CD4-positive, alpha-beta memory T cell (primary cell): ENCODE data around the gene XAGE3. TPM values are rescaled to one million over a fixed set of nuclear protein-coding genes. Genes with fewer than 3 reads are reported as not detected.

Experiments
- CTCF ChIA-PET: fragments of 350-600 bp; sonication (Branson Sonifier 250); formaldehyde crosslinking; loops from one replicate; lab custom pipeline; 2021; ENCODE audit warnings: inconsistent platforms; ENCODE audit not compliant: partially characterized antibody; lab: Charles Lee
- POLR2A ChIA-PET: fragments of 350-600 bp; sonication (Branson Sonifier 250); formaldehyde crosslinking; loops from one replicate; lab custom pipeline; 2021; ENCODE audit not compliant: partially characterized antibody; lab: Charles Lee
- DNase-seq, 5 donors: peaks; one replicate each; pipeline versions ENCODE4 v3.0.0 to v3.0.0-alpha.2; 2020 to 2022; ENCODE audit warnings: mixed read lengths in 1 of 5
- H3K27ac ChIP-seq: one replicate; pipeline ENCODE4 v1.7.0; 2013; ENCODE audit warnings: low read depth, low read length
- H3K27me3 ChIP-seq: 2 replicates; pipeline ENCODE4 v1.7.0; 2013; ENCODE audit warnings: mild to moderate bottlenecking, low read length, moderate library complexity; ENCODE audit not compliant: insufficient read depth
- H3K36me3 ChIP-seq: 2 replicates; pipeline ENCODE4 v1.7.0; 2013; ENCODE audit warnings: mild to moderate bottlenecking, low read length, moderate library complexity; ENCODE audit not compliant: insufficient read depth
- H3K4me1 ChIP-seq: 2 replicates; pipeline ENCODE4 v1.7.0; 2013; ENCODE audit warnings: mild to moderate bottlenecking, low read length, moderate library complexity; ENCODE audit not compliant: insufficient read depth
- H3K4me3 ChIP-seq, 2 donors: one replicate each; pipeline ENCODE4 v1.7.0; 2013; ENCODE audit warnings: low read length in 2 of 2, mild to moderate bottlenecking in 1 of 2
- H3K9me3 ChIP-seq, 2 donors: one replicate each; pipeline ENCODE4 v1.7.0; 2013; ENCODE audit warnings: low read length in 2 of 2, control low read depth in 1 of 2; ENCODE audit not compliant: control insufficient read depth in 1 of 2
- H3K27ac Mint-ChIP-seq, 7 donors: one replicate each; pipeline ENCODE4 v1.8.0; 2020 to 2021; ENCODE audit warnings: mixed read lengths in 7 of 7, mild to moderate bottlenecking in 6 of 7, inconsistent platforms in 3 of 7, moderate library complexity in 3 of 7
- H3K27me3 Mint-ChIP-seq, 2 donors: one replicate each; pipeline ENCODE4 v1.8.0; 2020 to 2021; ENCODE audit warnings: mixed read lengths in 2 of 2
- H3K36me3 Mint-ChIP-seq, 2 donors: one replicate each; pipeline ENCODE4 v1.8.0; 2020 to 2021; ENCODE audit warnings: mixed read lengths in 2 of 2, inconsistent platforms in 1 of 2, mild to moderate bottlenecking in 1 of 2
- H3K4me1 Mint-ChIP-seq, 4 donors: one replicate each; pipeline ENCODE4 v1.8.0; 2020 to 2021; ENCODE audit warnings: mixed read lengths in 4 of 4, mild to moderate bottlenecking in 1 of 4
- H3K4me3 Mint-ChIP-seq, 8 donors: one replicate each; pipeline ENCODE4 v1.8.0; 2020 to 2021; ENCODE audit warnings: mixed read lengths in 8 of 8, mild to moderate bottlenecking in 7 of 8, moderate library complexity in 6 of 8, inconsistent platforms in 3 of 8
- H3K9me3 Mint-ChIP-seq, 8 donors: one replicate each; pipeline ENCODE4 v1.8.0; 2020 to 2021; ENCODE audit warnings: mixed read lengths in 8 of 8, mild to moderate bottlenecking in 5 of 8, inconsistent platforms in 3 of 8, moderate library complexity in 1 of 8
- intact Hi-C: fragments of 100-400 bp; cut with micrococcal nuclease; formaldehyde crosslinking; loops from one replicate; pipeline ENCODE4 v1.15.1; 2023
- polyA plus RNA-seq, 2 donors: library from polyadenylated mRNA; unstranded; fragments of 300-500 nt; fragmentation: Illumina TruSeq; gene quantifications; one replicate each; pipeline ENCODE4 v1.2.3, GENCODE V29; 2021
- total RNA-seq, 2 experiments: library from RNA; stranded (reverse); gene quantifications; one replicate each; pipeline ENCODE4 v1.2.3, GENCODE V29; 2021

Gene XAGE3
- total and polyA plus RNA-seq, 4 experiments from 2014 or later = not detected

DNA sequence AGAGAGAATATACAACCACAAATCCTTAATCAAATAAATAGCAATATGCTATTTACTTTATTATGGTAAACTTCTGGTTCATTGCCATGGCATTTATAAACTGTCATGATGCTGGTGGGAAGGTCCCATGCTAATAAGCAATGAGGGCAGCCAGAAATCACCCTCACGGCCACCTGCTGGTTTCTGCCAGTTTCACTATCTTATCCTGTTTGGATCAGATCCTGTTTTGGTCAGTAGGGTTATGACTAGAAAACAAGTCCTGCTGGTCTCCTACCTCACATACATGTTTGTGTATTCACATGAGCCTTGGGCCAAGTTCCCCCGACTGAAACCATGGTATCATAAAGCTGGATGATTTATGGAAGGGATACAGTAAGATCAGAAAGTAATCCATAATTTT lies 28.7 kb downstream of the XAGE3 start:
- no peaks in the 10 kb centered on the region for H3K36me3 Mint-ChIP-seq
- no peak overlapping the region for H3K27ac ChIP-seq
- CTCF ChIA-PET = no interaction called here
- H3K4me3 Mint-ChIP-seq = no peak overlapping the region
- H3K36me3 ChIP-seq = no peaks in the 10 kb centered on the region
- H3K4me1 ChIP-seq = no peaks in the 10 kb centered on the region
- H3K4me3 ChIP-seq = no peak overlapping the region
- intact Hi-C loops = no loop called here
- no peak for DNase-seq
- no peak overlapping the region for H3K27ac Mint-ChIP-seq
- H3K9me3 ChIP-seq = no peaks in the 10 kb centered on the region
- POLR2A ChIA-PET = no interaction called here
- H3K27me3 ChIP-seq = no peaks in the 10 kb centered on the region
- H3K9me3 Mint-ChIP-seq = peaks cover 0 to 3% (median 0%) of the 10 kb centered on the region in 8 donors
- H3K4me1 Mint-ChIP-seq = no peaks in the 10 kb centered on the region
- H3K27me3 Mint-ChIP-seq = peaks cover 0 to 2% of the 10 kb centered on the region in 2 donors

GRCh38 chrX:52830551-52830950 lies 37.3 kb downstream of the XAGE3 start:
- POLR2A ChIA-PET = no interaction called here
- Histone ChIP-seq H3K9me3 (no peaks in the 10 kb centered on the region), H3K4me3 (no peak overlapping the region), H3K27ac (no peak overlapping the region), H3K27me3 (no peaks in the 10 kb centered on the region), H3K4me1 (no peaks in the 10 kb centered on the region), H3K36me3 (no peaks in the 10 kb centered on the region)
- DNase-seq = no peak
- intact Hi-C loops = no loop called here
- Mint-ChIP-seq H3K27ac (no peak overlapping the region), H3K4me1 (no peaks in the 10 kb centered on the region), H3K27me3 (no peaks in the 10 kb centered on the region), H3K4me3 (no peak overlapping the region), H3K36me3 (no peaks in the 10 kb centered on the region), H3K9me3 (no peaks in the 10 kb centered on the region)
- CTCF ChIA-PET = no interaction called here

GRCh38 chrX:52824608-52825007 lies 43.3 kb downstream of the XAGE3 start:
- DNase-seq = no peak
- ChIA-PET CTCF (no interaction called here), POLR2A (no interaction called here)
- H3K4me1 Mint-ChIP-seq = no peaks in the 10 kb centered on the region
- H3K27ac ChIP-seq = no peak overlapping the region
- no peaks in the 10 kb centered on the region for H3K4me1 ChIP-seq
- H3K4me3 ChIP-seq = no peak overlapping the region
- H3K36me3 ChIP-seq = no peaks in the 10 kb centered on the region
- H3K9me3 ChIP-seq = no peaks in the 10 kb centered on the region
- H3K36me3 Mint-ChIP-seq = no peaks in the 10 kb centered on the region
- no peak overlapping the region for H3K27ac Mint-ChIP-seq
- H3K27me3 Mint-ChIP-seq = no peaks in the 10 kb centered on the region
- no peaks in the 10 kb centered on the region for H3K9me3 Mint-ChIP-seq
- no peak overlapping the region for H3K4me3 Mint-ChIP-seq
- intact Hi-C loops = no loop called here
- H3K27me3 ChIP-seq = no peaks in the 10 kb centered on the region

DNA sequence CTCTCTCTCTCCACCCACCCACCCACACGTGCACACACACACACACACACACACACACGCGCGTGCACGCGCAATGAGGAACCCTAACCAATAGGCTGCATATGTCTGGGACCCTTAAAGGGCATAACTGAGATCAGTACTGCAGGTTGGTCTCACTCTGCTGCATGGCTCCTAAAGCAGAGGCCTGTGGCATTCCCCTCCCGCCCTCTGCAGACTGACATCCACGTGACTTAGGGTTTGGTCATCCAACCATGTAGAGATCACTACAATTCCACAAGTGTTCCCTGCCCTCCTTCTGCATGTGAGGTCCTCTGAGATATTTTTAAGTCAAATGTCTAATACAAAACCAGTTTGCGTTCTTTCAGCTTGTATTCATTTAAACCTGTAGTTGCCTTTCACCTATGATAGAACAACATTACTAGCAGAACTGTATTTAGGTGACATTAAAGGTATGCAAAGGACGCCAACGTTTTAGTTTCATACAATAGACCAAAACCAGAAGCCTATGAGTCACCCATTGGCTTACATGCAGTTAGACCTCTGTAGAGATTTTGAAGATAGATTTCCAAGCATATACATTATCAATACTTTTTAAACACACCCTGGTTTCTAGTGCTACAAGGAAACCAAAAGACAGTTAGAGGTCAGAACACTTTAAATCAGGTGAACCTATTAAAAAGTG lies 46.7 kb downstream of the XAGE3 start:
- POLR2A ChIA-PET = no interaction called here
- CTCF ChIA-PET = no interaction called here
- no peak overlapping the region for H3K27ac Mint-ChIP-seq

DNA sequence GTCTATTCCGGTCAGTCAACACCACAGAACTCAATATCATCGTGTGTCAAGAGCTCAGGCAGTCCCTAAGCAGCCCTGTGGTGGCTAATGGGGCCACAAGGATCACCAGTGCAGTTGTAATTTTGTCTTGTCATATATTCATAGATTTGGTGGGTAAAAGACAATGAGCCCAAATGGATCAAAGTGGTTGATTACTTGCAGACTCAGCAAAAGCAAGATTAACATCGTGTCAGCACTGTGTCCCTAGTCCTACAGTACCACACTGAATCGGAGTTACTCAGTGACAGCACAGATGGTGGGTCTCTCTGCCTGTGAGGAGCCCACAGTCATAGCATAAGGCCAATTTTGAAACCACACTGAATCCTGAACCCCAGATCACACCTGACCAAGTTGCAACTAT lies 48.1 kb downstream of the XAGE3 start:
- no peak overlapping the region for H3K4me3 Mint-ChIP-seq
- no peaks in the 10 kb centered on the region for H3K36me3 Mint-ChIP-seq
- no peak overlapping the region for H3K4me3 ChIP-seq
- no peaks in the 10 kb centered on the region for H3K4me1 Mint-ChIP-seq
- ChIA-PET CTCF (no interaction called here), POLR2A (no interaction called here)
- peaks cover 0 to 3% of the 10 kb centered on the region in 2 donors for H3K27me3 Mint-ChIP-seq
- intact Hi-C loops = no loop called here
- no peaks in the 10 kb centered on the region for H3K4me1 ChIP-seq
- no peaks in the 10 kb centered on the region for H3K9me3 ChIP-seq
- no peak overlapping the region for H3K27ac Mint-ChIP-seq
- no peaks in the 10 kb centered on the region for H3K36me3 ChIP-seq
- no peaks in the 10 kb centered on the region for H3K27me3 ChIP-seq
- no peaks in the 10 kb centered on the region for H3K9me3 Mint-ChIP-seq
- H3K27ac ChIP-seq = no peak overlapping the region
- DNase-seq = no peak

More for the DNA sequence above, 46.7 kb downstream of the XAGE3 start:
- no peak for DNase-seq
- H3K4me3 ChIP-seq = no peak overlapping the region
- H3K27ac ChIP-seq = no peak overlapping the region
- intact Hi-C loops = no loop called here
- Mint-ChIP-seq H3K9me3 (no peaks in the 10 kb centered on the region), H3K4me1 (no peaks in the 10 kb centered on the region), H3K36me3 (no peaks in the 10 kb centered on the region), H3K4me3 (no peak overlapping the region), H3K27me3 (peaks cover 0 to 3% of the 10 kb centered on the region in 2 donors)
- H3K36me3 ChIP-seq = no peaks in the 10 kb centered on the region
- no peaks in the 10 kb centered on the region for H3K9me3 ChIP-seq
- no peaks in the 10 kb centered on the region for H3K27me3 ChIP-seq
- no peaks in the 10 kb centered on the region for H3K4me1 ChIP-seq

Other genes starting within 250 kb of the XAGE3 start
- not detected for gene SSX7, start 213.2 kb downstream of the XAGE3 start, total RNA-seq
- gene SSX7, start 213.2 kb downstream of the XAGE3 start, polyA plus RNA-seq = not detected
- not detected for gene SSX2, start 160.9 kb downstream of the XAGE3 start, total RNA-seq
- not detected for gene SSX2, start 160.9 kb downstream of the XAGE3 start, polyA plus RNA-seq
- not detected for gene SSX2B, start 116.8 kb downstream of the XAGE3 start, total RNA-seq
- not detected for gene SSX2B, start 116.8 kb downstream of the XAGE3 start, polyA plus RNA-seq
- not detected for gene SPANXN5, start 70.7 kb downstream of the XAGE3 start, total RNA-seq
- gene SPANXN5, start 70.7 kb downstream of the XAGE3 start, polyA plus RNA-seq = not detected
- not detected for gene XAGE5, start 56.8 kb downstream of the XAGE3 start, total RNA-seq
- gene XAGE5, start 56.8 kb downstream of the XAGE3 start, polyA plus RNA-seq = not detected
- gene FAM156B, start 29.2 kb upstream of the XAGE3 start, total RNA-seq = 1 to 10 TPM; 4.9 to 6.9 TPM
- gene FAM156B, start 29.2 kb upstream of the XAGE3 start, polyA plus RNA-seq = 10 to 100 TPM in 1 of 2 donors, 1 to 10 TPM in 1; 2.8 to 11.2 TPM
- 10 to 100 TPM; 16.6 to 17.3 TPM for gene FAM156A, start 90.4 kb upstream of the XAGE3 start, total RNA-seq
- gene FAM156A, start 90.4 kb upstream of the XAGE3 start, polyA plus RNA-seq = 1 to 10 TPM; 3.2 to 3.8 TPM
- gene GPR173, start 180.7 kb upstream of the XAGE3 start, total RNA-seq = not detected
- gene GPR173, start 180.7 kb upstream of the XAGE3 start, polyA plus RNA-seq = not detected
- gene TSPYL2, start 214.3 kb upstream of the XAGE3 start, total RNA-seq = 100 to 1,000 TPM; 159 to 163 TPM
- gene TSPYL2, start 214.3 kb upstream of the XAGE3 start, polyA plus RNA-seq = 10 to 100 TPM; 10.0 to 24.4 TPM
- 10 to 100 TPM; 19.9 to 23.4 TPM for gene KANTR, start 226.1 kb upstream of the XAGE3 start, total RNA-seq
- gene KANTR, start 226.1 kb upstream of the XAGE3 start, polyA plus RNA-seq = 1 to 10 TPM; 1.6 to 3.4 TPM